Frontal cortex (tissue), 4 donors: Measurements from ENCODE around the gene TBCD. TPM values are rescaled to one million over a fixed set of nuclear protein-coding genes. Genes with fewer than 3 reads are reported as not detected.
"Not testable (repeated sequence)": the region's sequence is repeated elsewhere in the genome, so short reads cannot be mapped to it uniquely, and the experiment has no call there.

Experiments
- DNase-seq, 2 donors: peaks; one replicate each; pipeline ENCODE4 v3.0.0; 2012; ENCODE audit warnings: low spot score in 2 of 2
- FAIRE-seq: peaks from 2 replicates; lab custom pipeline; 2012; peaks lifted over from hg19 to GRCh38; lab: Jason Lieb, UNC
- total RNA-seq: library from RNA; depleted of rRNA; stranded (reverse); fragments of >200 nt; gene quantifications from one replicate; pipeline ENCODE4 v1.2.3, GENCODE V29; 2014
- donor health status: control.
- donor health status: control.
- donor health status: control.

TBCD gene
- total RNA-seq, 1 donor from 2014 or later: 73.8 TPM

DNA sequence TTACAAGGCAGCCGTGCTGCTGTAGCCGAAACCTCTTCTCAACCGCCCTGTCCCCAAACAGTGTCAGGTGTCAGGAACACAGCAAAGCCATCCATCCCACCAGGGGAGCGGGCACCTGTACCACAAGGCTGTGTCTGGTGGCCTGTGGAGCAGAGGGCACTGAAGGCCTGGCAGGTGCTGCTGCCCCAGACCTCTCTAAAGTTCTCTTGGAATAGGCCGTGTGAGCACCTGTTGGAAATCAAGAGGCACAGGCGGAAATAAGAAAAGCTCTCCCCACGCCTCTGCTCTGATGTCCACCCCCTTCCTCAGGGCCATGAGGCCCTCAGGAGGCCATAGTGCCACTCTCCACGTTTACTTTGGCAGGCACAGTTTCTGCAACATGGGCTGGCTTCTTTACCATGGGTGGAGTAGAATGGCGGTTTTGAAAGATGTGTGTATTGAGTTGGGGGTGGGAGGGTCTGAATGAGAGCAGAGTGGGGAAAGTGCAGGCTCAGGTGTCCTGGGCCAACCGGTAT lies 187.8 kb downstream of the TBCD start:
- no peak for DNase-seq

DNA sequence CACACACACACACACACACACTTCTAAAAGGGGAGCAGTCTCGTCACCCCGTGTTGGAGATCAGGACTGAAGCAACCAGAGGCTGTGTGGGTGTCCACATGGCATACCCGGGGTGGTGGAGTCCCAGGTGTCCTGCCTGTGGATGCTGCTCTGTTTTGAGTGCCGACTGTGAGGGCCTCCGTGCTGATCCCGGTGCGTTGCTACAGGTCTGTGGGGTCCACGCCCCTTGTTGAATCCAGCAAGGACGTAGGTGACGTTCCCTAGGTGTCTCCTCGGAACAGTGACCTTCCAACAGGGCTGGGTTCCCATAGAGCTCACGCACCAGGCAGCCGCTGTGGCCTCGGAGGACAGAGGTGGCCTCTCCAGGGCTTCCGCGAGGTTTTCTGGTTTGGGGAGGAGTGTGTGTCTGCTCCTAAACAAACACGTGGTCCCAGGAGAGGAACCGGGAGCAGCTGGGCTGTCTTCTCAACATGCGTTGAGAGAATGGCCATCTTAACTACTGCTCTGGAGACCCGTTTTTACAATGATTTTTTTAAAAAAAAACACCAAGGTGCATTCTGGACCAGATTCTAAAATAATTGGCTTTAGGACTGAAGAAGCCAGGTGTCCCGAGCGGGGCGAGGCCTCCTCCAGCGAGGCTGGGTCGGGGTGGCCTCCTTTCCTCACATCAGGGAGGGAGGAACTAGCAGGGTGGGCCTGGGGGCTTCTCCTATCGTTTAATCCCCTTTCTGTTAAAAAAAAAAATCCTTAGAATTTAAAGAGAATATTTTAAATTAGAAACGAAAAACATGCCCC lies 188.6 kb downstream of the TBCD start:
- no peak for FAIRE-seq

More for the DNA sequence above, 187.8 kb downstream of the TBCD start:
- no peak for FAIRE-seq

DNA sequence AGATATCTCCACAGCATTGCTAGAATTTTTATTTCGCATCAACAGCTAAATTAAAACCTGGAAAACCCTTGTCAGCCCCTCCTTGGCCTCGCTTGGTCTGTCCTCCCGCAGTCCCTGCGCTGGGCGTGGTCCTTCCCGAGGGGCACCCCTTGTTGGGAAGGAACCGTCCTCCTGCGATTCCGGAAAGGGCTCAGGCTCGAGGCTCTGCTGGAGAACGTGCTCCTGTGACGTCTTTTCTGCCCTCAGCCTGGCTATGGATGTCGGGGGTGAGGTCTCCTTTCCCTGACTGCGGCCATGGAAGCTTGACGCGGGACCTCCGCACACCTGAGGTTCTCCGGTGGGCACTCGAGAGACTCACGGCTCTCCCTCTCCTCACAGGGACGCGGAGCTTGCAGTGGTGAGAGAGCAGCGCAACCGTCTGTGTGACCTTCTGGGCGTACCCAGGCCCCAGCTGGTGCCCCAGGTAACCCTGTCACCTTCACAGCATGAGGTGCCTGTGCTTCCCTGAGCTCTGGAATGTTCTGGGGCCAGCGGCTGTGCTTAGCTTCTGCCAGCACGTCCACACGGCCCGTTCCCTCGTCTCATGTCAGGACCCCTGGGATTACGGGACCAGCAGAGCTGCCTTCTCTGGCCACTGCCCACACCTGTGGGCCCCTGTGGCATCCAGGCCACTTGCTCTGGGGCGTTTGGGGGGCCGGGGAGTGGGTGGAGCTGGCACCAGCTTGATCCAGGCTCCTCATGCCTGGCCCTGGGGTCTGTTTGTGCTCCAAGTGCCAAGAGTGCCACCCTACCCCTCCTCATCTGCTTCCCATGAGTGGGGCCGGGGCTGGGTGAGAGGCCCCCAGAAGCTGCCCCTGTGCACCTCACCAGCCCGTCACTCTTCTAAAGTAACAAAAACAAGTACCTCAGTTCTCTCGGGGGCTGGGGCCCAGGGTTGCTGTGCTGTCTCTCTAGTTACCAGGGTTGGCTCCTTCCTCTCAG lies 189.4 kb downstream of the TBCD start:
- DNase-seq: no peak

More for the DNA sequence above, 188.6 kb downstream of the TBCD start:
- no peak for DNase-seq

DNA sequence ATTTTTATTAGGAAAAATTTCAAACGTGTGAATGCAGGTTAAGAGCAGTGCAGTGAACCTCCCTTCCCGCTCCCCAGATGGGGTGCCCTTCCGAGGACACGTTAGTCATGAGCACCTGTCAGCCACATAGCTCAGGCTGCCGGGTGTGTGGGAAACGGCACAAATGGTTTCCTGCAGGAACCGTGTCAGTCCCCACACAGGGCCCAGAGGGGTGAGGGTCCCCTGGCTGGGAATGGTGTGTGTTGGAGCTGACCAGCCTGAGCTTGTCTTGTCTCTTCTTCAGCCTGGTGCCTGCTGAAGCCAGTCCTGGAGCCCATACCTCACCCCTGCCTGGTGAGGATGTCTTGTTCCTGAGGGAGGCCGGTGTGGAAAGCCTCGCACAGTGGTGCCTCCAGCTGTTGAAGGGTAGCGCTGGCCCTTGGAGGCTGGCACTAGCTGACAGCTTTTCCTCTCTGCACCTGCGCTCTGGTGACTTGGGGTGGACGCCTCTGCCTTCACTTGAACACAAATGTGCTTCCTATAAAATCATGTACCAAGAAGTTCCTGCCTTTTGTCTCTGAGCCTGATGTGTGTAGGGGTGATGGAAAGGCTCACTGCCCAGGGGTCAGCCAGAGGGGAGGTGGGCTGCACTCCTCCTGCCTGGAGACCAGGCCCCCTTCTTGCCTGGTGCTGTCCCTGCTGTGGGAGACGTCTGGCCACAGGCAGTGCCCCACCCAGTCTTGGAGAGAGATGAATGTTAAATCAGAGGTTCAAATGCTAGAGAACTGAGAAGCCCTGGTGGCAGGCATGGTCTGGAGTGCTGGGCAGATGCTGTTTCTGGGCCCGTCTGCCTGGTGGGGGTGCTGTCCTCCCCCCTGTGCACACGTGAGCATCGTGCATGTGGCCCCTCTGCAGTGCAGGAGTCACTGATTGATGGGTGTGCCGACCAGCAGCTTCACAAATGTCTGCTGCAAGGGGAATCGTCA lies 190.6 kb downstream of the TBCD start:
- FAIRE-seq (no peak), DNase-seq (no peak)

More for the DNA sequence above, 189.4 kb downstream of the TBCD start:
- FAIRE-seq: no peak

DNA sequence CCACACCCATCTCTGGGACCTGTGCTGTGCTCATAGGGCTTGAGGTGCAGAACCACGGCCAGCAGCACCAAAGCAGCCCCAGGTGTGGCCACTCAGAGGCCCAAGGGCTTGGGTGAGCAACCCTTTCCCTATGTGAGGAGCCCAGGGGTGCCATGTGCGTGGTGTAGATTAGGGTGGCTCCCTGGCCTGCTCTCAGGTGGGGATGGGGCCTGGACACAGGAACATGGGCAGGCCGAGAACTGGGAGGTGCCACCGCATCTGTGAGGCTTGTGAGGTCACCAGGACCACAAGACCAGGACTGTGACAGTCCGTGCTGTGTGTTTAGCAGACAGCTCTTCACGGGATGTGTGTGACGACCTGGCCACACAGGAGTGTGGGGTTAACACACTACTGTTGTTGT lies 191.5 kb downstream of the TBCD start:
- FAIRE-seq (no peak), DNase-seq (no peak)

DNA sequence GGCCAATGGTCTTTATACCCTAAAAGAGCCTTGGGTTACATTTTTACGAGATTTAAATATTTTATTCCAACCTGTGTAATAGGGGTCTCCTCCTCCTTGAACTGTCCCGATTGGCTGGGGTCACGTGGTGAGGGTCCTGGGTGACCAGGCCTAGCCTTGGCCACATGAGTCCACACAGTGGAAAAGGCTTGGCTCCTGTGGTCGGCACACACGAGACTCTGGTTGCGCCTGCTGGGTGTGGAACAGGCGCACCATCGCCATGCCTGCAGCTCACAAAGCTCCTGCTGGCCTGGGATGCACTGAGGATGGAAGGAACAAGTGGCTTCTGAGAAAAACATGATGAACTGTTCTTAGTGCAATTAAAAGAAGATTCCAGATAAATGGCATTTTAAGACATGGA lies 191.9 kb downstream of the TBCD start:
- DNase-seq: no peak
- no peak for FAIRE-seq

DNA sequence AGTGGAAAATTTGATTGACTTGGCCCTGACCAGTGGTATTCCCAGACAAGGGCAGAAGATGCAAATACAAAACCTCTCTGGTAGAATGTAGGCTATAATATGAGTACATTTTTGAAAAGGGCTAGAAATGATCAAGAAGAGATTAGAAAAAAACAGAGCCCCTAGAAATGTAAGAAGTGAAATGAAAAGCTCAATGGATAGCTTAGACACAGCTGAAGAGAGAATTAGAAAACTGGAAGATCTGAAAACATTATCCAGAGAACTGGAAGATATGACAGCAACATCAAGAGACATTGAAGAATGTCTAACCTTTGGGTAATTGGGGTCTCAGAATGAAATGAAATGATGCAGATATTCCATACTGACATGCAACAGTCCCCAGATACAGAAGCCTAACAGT lies 193.1 kb downstream of the TBCD start:
- no peak for FAIRE-seq
- DNase-seq: no peak

DNA sequence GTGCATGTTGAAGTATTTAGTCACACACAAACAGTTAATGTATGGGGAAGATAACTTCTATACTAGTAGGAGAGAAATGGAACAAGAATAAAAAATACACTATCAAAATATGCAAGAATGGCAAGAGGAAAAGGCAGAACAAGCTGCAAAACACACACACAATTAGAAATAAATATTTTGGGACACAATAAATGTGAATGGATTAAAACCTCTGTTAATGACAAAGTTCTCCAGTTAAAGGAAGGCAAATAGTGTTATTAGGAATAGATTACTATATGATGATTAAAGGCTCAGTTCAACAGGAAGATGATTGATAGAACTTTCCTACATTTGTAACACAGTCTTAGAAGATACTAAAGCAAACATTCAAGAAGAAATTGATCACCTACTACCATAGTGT lies 194.2 kb downstream of the TBCD start:
- no peak for DNase-seq
- FAIRE-seq: no peak

DNA sequence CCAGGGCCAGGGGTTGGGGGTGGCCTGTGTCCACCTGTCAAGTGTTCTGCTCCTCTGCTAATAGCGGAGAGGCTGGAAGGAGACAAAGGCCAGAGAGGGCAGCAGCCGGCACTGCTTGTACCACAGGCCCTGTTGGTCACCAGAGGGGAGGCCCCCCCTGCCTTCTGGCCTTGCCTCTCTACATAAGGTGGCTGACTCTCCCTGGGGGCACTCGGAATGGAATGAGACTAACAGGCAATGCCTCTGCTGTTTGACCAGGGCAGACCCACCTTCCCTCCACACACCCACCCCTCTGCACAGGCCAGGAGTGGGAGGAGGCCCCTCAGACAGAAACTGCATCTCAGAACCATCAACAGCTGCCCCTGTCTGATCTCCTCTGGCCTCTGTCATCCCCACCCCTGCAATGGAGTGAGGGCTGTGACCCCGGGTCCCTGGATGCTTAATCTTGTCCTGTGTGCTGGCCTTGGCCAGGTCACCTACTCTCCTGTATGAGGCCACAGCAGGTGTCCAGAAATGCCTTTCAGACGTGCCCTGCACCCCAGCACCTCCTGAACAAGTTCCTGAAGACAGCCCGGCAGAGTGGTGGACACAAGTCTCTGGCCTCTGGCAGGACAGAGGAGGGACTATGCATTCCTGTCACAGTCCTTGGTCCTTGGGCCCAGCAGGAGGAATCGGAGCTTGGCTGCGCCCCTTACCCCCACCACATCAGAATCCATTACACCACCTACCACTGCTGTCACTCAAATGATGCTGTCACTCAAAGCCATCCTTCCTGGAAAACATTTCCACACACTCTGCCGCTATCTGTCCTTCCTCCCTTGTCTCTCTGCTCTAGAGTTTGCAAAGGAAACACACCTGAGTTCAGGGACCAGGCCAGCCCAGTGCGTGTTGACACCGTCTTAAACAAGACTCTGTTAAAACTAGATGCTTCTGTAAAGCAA lies 195.5 kb downstream of the TBCD start:
- DNase-seq (no peak), FAIRE-seq (no peak)

DNA sequence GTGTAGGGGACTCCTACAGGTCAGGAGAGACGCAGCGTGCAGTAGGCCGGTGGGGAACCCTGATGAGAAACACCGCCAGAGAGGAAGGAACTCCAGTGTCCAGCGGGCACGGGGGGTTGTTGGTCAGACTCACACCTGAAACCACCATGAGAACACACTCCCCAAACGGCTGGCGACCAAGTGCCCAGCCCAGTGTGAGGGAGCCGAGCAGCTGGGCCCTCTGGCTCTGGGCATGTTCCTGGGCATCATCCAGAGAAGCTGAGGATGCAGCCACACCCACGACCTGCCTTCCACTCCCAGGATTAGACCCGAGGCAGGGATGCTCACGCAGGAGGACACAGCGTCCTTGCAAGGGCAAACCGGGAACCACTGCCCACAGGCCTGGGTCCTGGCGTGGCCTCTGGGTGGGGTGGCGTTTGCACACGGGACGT lies 196.2 kb downstream of the TBCD start:
- FAIRE-seq: no peak
- DNase-seq: no peak

DNA sequence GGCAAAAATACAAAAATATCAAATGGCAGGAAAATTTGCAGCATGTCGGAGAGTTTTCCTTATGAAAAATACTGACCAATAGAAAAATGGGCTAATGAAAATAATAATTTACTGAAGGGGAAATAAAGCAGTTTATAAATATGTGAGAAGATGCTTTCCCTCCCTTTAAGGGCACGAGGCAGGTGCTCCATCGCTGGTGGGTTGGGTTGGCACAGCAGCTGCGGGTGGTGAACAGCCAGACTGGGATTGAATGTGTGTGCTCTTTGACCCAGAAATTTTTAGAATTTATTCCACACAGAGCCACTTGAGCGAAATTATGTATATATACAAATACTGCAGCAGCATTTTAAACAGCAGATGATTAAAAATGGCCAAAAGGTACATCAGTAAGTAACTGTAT lies 197.1 kb downstream of the TBCD start:
- DNase-seq (no peak), FAIRE-seq (no peak)

DNA sequence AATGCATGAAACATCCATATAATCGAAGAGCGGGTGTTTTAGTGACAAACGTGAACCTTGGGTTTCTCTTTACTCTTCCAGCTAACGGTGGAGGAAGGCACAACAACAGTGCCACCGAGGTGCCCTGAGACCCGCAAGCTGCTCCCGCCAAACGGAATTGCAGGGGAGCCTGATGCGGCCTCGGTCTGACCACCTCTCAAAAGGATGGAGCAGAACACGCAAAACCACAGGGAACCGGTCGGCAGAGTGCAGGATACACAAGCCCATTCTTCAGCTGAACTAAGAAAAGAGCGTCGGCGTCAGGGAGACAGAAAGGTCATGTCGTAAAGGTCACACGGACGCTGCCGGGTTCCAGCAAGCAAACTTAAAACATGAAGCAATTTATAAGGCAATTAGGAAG lies 197.5 kb downstream of the TBCD start:
- FAIRE-seq: no peak
- DNase-seq: no peak

DNA sequence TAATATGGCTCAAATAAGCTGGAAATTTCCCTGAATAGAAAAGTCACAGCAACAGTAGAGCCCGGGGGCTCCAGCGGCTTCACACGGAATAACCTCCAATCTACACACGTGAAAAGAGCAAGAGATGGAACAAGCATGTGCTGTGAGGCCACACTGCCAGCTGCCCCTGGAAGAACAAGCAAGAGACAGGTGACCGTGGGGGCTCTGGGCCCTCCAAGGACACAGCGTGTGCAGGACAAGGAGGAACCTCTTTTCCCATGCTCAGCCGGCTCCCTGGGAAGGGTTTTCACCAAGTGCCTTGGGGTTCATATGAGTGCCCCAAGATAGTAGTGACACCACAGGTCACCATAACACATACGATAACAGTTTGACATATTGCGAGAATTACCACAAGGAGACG lies 198.1 kb downstream of the TBCD start:
- FAIRE-seq (no peak), DNase-seq (no peak)

DNA sequence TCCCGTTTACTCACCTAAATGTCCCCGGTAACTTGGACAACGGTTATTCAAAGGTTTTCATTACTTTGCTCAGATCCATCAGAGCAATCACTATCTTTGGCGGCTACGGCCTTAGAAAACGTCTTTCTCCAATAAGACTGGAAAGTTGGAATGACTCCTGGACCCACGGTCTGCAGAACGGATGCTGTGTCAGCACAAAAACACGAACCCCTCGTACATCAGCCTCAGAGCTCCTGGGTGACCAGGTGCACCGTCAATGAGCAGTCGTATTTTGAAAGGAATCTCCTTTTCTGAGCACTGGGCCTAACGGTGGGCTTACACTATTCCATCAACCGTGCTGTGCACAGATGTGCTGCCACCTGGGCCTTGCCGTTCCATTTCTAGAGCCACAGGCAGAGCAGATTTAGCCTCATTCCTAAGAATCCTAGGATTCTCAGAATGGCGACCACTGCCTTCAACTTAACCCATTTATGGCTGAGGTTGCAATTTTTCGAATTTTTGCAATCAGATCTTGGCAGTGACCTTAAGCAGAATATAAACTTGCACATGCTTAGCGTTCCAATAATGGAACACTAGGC lies 198.7 kb downstream of the TBCD start:
- no peak for DNase-seq
- no peak for FAIRE-seq

DNA sequence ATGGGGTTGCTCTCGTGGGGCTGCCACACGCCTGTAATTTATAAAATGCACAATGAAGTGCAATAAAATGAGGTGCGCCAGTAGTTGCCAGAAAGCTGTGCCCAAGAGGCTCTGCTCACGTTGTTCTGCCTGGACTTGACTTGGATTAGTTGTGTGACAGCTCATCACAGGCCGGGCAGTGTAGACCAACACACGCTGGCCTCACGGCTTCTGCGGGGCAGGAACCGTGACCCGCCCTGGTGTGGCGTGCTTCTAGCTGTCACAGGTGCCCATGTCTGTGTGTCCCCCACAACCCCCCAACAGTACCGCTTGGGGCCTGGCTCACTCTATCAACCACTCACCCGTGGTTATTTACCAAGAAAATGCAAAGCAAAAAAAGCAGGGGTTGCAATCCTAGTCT lies 200.2 kb downstream of the TBCD start:
- no peak for FAIRE-seq

DNA sequence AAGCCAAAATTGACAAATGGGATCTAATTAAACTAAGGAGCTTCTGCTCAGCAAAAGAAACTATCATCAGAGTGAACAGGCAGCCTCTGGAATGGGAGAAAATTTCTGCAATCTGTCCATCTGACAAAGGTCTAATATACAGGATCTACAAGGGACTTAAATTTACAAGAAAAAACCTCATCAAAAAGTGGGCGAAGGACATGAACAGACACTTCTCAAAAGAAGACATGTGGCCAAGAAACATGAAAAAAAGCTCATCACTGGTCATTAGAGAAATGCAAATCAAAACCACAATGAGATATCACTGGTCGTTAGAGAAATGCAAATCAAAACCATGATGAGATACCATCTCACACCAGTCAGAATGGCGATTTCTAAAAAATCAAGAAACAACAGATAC lies 203.2 kb downstream of the TBCD start:
- DNase-seq, FAIRE-seq: not testable (repeated sequence)

More for the DNA sequence above, 200.2 kb downstream of the TBCD start:
- no peak for DNase-seq

DNA sequence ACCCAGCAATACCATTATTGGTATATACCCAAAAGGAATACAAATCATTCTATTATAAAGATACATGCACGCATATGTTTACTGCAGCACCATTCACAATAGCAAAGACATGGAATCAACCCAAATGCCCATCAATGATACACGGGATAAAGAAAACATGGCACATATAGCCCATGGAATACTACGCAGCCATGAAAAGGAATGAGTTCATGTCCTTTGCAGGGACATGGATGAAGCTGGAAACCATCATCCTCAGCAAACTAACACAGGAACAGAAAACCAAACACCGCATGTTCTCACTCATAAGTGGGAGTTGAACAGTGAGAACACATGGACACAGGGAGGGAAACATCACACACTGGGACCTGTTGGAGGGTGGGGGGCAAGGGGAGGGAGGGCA lies 203.8 kb downstream of the TBCD start:
- FAIRE-seq, DNase-seq: not testable (repeated sequence)

DNA sequence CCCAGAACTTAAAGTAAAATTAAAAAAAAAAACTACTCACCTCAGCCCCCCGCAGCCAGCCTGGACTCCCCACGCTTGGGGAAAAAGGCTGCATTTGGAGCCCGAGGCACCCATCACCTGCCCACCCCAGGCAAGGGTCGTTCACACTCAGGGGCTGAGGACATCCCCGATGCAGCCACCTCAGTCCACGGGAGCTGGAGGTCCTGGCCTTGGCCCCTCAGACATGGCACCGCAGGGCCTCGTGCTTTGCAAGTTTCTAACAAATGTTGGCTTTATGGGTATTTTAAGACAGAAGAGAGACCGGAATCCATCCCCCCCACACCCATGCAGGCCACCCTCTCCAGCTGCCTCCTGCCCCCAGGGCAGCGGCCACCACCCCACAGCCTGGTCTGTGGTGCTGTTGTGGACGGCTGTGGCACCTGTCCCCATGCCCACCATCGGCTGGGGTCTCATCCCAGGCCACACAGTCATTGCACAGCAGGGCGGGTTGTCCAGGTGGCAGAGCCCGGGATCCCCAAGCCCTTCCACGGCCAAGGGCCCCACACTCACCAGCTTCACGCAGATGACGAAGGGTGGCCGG lies 204.4 kb downstream of the TBCD start:
- FAIRE-seq: no peak
- DNase-seq: no peak
